HCT116 (cell line): Measurements from ENCODE around the gene USP36. TPM values are rescaled to one million over a fixed set of nuclear protein-coding genes. Genes with fewer than 3 reads are reported as not detected.

Experiments used
- ATAC-seq: fragments of 200-7000 bp; cut with Tn5 transposase; 2 replicates; pipeline ENCODE4 v1.9.1; 2020; ENCODE audit warnings: mild to moderate bottlenecking, moderate library complexity
- BruUV-seq: library from RNA; stranded (reverse); fragments of 400-500 nt; replicated peaks from 2 replicates; lab custom pipeline; 2021; lab: Mats Ljungman, UMichigan
- CTCF ChIA-PET: fragments of 300-600 bp; sonication (Branson Sonifier 250); formaldehyde crosslinking; loops from one replicate; lab custom pipeline; 2021; ENCODE audit warnings: antibody characterized with exemption; lab: Charles Lee
- POLR2A ChIA-PET: fragments of 300-600, 350-600 bp; sonication (Branson Sonifier 250); formaldehyde crosslinking; loops from one replicate; lab custom pipeline; 2021; ENCODE audit warnings: antibody characterized with exemption; lab: Charles Lee
- RAD21 ChIA-PET, 2 experiments: fragments of 300-600 bp; sonication (Branson Sonifier 250); formaldehyde crosslinking; loops; one replicate each; lab custom pipeline; 2023; ENCODE audit warnings: low total read pairs in 2 of 2; ENCODE audit not compliant: uncharacterized antibody in 2 of 2, unreplicated experiment in 2 of 2, low non-redundant PET in 1 of 2; lab: Charles Lee
- DNase-seq: peaks from one replicate; pipeline ENCODE4 v3.0.0-alpha.2; 2010; ENCODE audit warnings: low read depth, low spot score
- H2AFZ ChIP-seq: fragments of 200-600 bp; shearing (Covaris generic), sonication (generic); 2 replicates; pipeline ENCODE4 v1.6.1; 2017; ENCODE audit warnings: low read depth, mixed run types, mixed read lengths, antibody characterized with exemption, low read length; ENCODE audit not compliant: poor library complexity, severe bottlenecking
- H3K27ac ChIP-seq: 2 replicates; pipeline ENCODE4 v1.5.1; 2012; ENCODE audit warnings: low read depth, low read length
- H3K27me3 ChIP-seq: fragments of 200-600 bp; sonication (generic); 2 replicates; pipeline ENCODE4 v1.6.1; 2016; ENCODE audit warnings: mixed run types, low read length, mixed read lengths; ENCODE audit not compliant: insufficient read depth
- H3K36me3 ChIP-seq, 2 experiments: fragments of 200-500 bp in 1 of 2; fragments of 200-600 bp in 1 of 2; sonication (Bioruptor generic) in 1 of 2; sonication (generic) in 1 of 2; 2 replicates each; pipeline versions ENCODE4 v1.5.1 to v1.6.1; 2014 to 2016; ENCODE audit warnings: low read length in 2 of 2, inconsistent platforms in 1 of 2, mixed read lengths in 1 of 2, mixed run types in 1 of 2; ENCODE audit not compliant: insufficient read depth in 2 of 2, control insufficient read depth in 1 of 2
- H3K4me1 ChIP-seq, 2 experiments: fragments of 200-600 bp in 1 of 2; sonication (generic) in 1 of 2; 2 replicates each; pipeline versions ENCODE4 v1.5.1 to v1.6.1; 2012 to 2017; ENCODE audit warnings: low read length in 2 of 2, inconsistent platforms in 1 of 2, mild to moderate bottlenecking in 1 of 2, mixed read lengths in 1 of 2, mixed run types in 1 of 2, moderate library complexity in 1 of 2; ENCODE audit not compliant: insufficient read depth in 2 of 2, control insufficient read depth in 1 of 2
- H3K4me2 ChIP-seq: fragments of 200-600 bp; sonication (generic); 2 replicates; pipeline ENCODE4 v1.6.1; 2017; ENCODE audit warnings: mixed run types, low read length, mixed read lengths
- H3K4me3 ChIP-seq, 2 experiments: fragments of 200-600 bp in 1 of 2; sonication (generic) in 1 of 2; replicated peaks in 1 of 2; 2 replicates each; pipeline ENCODE4 v1.5.1; 2011 to 2016; ENCODE audit warnings: low read length in 2 of 2, control low read depth in 1 of 2, low read depth in 1 of 2, mild to moderate bottlenecking in 1 of 2, mixed read lengths in 1 of 2, mixed run types in 1 of 2
- H3K79me2 ChIP-seq: fragments of 200-600 bp; sonication (generic); 2 replicates; pipeline ENCODE4 v1.6.1; 2017; ENCODE audit warnings: mild to moderate bottlenecking, mixed run types, low read length, moderate library complexity, mixed read lengths; ENCODE audit not compliant: insufficient read depth
- H3K9ac ChIP-seq: fragments of 200-600 bp; sonication (generic); 2 replicates; pipeline ENCODE4 v1.6.1; 2016; ENCODE audit warnings: low read length, mixed read lengths
- H3K9me2 ChIP-seq: fragments of 200-600 bp; sonication (generic), shearing (Covaris generic); 2 replicates; pipeline ENCODE4 v1.6.1; 2017; ENCODE audit warnings: mixed run types, mild to moderate bottlenecking, moderate library complexity; ENCODE audit not compliant: insufficient read depth
- H3K9me3 ChIP-seq, 2 experiments: fragments of 200-500 bp in 1 of 2; fragments of 200-600 bp in 1 of 2; sonication (Bioruptor generic) in 1 of 2; sonication (generic) in 1 of 2; 2 replicates each; pipeline ENCODE4 v1.6.1; 2014 to 2017; ENCODE audit warnings: low read length in 2 of 2, mixed read lengths in 2 of 2, inconsistent platforms in 1 of 2, low read depth in 1 of 2, mild to moderate bottlenecking in 1 of 2, mixed run types in 1 of 2, moderate library complexity in 1 of 2; ENCODE audit not compliant: control insufficient read depth in 1 of 2, insufficient read depth in 1 of 2
- H4K20me1 ChIP-seq: fragments of 200-600 bp; sonication (generic), shearing (Covaris generic); 2 replicates; pipeline ENCODE4 v1.6.1; 2017; ENCODE audit warnings: mixed run types, mild to moderate bottlenecking, moderate library complexity; ENCODE audit not compliant: insufficient read depth
- CEBPB ChIP-seq: IDR thresholded peaks from 2 replicates; pipeline ENCODE4 v1.6.1; 2012; ENCODE audit warnings: low read depth
- CTCF ChIP-seq, 3 experiments: fragments of 200-600 bp in 1 of 3; sonication (generic) in 1 of 3; IDR thresholded peaks in 2 of 3; conservative IDR thresholded peaks in 1 of 3; 2 replicates each; pipeline ENCODE4 v1.5.1; 2012 to 2017; ENCODE audit warnings: low read depth in 2 of 3, low read length in 2 of 3, antibody characterized with exemption in 1 of 3, borderline replicate concordance in 1 of 3, control low read depth in 1 of 3, mild to moderate bottlenecking in 1 of 3, mixed read lengths in 1 of 3, mixed run types in 1 of 3, moderate library complexity in 1 of 3; ENCODE audit not compliant: insufficient read depth in 1 of 3
- EZH2phosphoT487 ChIP-seq: fragments of 200-600 bp; IDR thresholded peaks from 2 replicates; pipeline ENCODE4 v1.6.1; 2018; ENCODE audit warnings: antibody characterized with exemption, borderline replicate concordance
- SP1 ChIP-seq: IDR thresholded peaks from 2 replicates; pipeline ENCODE4 v1.6.1; 2012; ENCODE audit warnings: low read depth
- TCF7L2 ChIP-seq: IDR thresholded peaks from 2 replicates; pipeline ENCODE4 v1.7.0; 2011; ENCODE audit warnings: borderline replicate concordance, inconsistent platforms; ENCODE audit not compliant: insufficient read depth, insufficient read length; ENCODE audit errors: extremely low read depth
- intact Hi-C: fragments of 100-400 bp; cut with micrococcal nuclease; formaldehyde crosslinking; loops from 2 replicates; pipeline ENCODE4 v1.10.0; 2022
- total RNA-seq: library from RNA; stranded (reverse); gene quantifications from one replicate; pipeline ENCODE4 v1.2.1, GENCODE V29; 2021; ENCODE audit not compliant: unreplicated experiment
- TF ChIP-seq, protein P1 (sequence below): IDR thresholded peaks from 2 replicates; pipeline ENCODE4 v1.6.1; 2012
- TF ChIP-seq, protein P2 (sequence below): IDR thresholded peaks from 2 replicates; pipeline ENCODE4 v1.6.1; 2012; ENCODE audit warnings: low read depth

USP36 gene
- total RNA-seq, 1 experiment from 2014 or later = 104 TPM

- Histone ChIP-seq H3K4me2 (no peak overlapping the region), H3K27ac (no peak overlapping the region), H3K9ac (no peak overlapping the region), H3K27me3 (no peaks in the 10 kb centered on the region), H3K4me1 (peaks cover 13 to 44% of the 10 kb centered on the region in 2 experiments), H4K20me1 (no peaks in the 10 kb centered on the region), H3K4me3 (no peak overlapping the region), H3K9me2 (no peaks in the 10 kb centered on the region), H3K79me2 (no peaks in the 10 kb centered on the region; the same call in 1 of the 2 replicates), H3K9me3 (no peaks in the 10 kb centered on the region), H3K36me3 (peaks cover 0 to 7% of the 10 kb centered on the region in 2 experiments; a peak in 1 of 4 replicates), H2AFZ (no peak overlapping the region)
- BruUV-seq = no TSS peak
- CTCF ChIA-PET = interaction anchor here (0.7 to 6.0 kb wide), 2 partner anchors 8 to 61 kb away, joined by 3 to 55 read pairs; no protein-coding TSS in a partner anchor
- TF ChIP-seq, protein P1, sequence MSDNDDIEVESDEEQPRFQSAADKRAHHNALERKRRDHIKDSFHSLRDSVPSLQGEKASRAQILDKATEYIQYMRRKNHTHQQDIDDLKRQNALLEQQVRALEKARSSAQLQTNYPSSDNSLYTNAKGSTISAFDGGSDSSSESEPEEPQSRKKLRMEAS = no peak
- TF ChIP-seq, protein P2, sequence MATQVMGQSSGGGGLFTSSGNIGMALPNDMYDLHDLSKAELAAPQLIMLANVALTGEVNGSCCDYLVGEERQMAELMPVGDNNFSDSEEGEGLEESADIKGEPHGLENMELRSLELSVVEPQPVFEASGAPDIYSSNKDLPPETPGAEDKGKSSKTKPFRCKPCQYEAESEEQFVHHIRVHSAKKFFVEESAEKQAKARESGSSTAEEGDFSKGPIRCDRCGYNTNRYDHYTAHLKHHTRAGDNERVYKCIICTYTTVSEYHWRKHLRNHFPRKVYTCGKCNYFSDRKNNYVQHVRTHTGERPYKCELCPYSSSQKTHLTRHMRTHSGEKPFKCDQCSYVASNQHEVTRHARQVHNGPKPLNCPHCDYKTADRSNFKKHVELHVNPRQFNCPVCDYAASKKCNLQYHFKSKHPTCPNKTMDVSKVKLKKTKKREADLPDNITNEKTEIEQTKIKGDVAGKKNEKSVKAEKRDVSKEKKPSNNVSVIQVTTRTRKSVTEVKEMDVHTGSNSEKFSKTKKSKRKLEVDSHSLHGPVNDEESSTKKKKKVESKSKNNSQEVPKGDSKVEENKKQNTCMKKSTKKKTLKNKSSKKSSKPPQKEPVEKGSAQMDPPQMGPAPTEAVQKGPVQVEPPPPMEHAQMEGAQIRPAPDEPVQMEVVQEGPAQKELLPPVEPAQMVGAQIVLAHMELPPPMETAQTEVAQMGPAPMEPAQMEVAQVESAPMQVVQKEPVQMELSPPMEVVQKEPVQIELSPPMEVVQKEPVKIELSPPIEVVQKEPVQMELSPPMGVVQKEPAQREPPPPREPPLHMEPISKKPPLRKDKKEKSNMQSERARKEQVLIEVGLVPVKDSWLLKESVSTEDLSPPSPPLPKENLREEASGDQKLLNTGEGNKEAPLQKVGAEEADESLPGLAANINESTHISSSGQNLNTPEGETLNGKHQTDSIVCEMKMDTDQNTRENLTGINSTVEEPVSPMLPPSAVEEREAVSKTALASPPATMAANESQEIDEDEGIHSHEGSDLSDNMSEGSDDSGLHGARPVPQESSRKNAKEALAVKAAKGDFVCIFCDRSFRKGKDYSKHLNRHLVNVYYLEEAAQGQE = no peak
- TF ChIP-seq TCF7L2 = no peak
- no peak for TF ChIP-seq EZH2phosphoT487
- TF ChIP-seq SP1 = no peak
- TF ChIP-seq CTCF (IDR thresholded peaks at IDR 0.05 in 2 of 3, conservative IDR thresholded peaks at IDR 0.05 in 1 of 3; ENCODE audit: borderline replicate concordance in 1 of 3, insufficient read depth in 1 of 3, low read depth in 2 of 3, low read length in 2 of 3) = no peak
- TF ChIP-seq CEBPB = no peak
- ATAC-seq (no peak), DNase-seq (no peak)
- intact Hi-C loops = no loop called here
- POLR2A ChIA-PET = interaction anchor here (0.7 kb wide), 1 partner anchor 268 kb away, joined by 6 read pairs; no protein-coding TSS in a partner anchor
- RAD21 ChIA-PET = no interaction called here
Observed at GRCh38 chr17:78873519-78874340, 33.1 kb upstream of the USP36 start.
